Activated naive CD8-positive, alpha-beta T cell treated with anti-CD3 and anti-CD28 coated beads, Interleukin-2, amount 10 ng/mL, durations not matched to agents 7 days and 5 days (primary cell): ENCODE results near the gene SPSB1. TPM values are rescaled to one million over a fixed set of nuclear protein-coding genes. Genes with fewer than 3 reads are reported as not detected.

Experiments used
- ATAC-seq: fragments of 150-1000 bp; cut with Tn5 transposase; one replicate; pipeline ENCODE4 v1.10.0; 2021; ENCODE audit warnings: low read depth, moderate library complexity
- POLR2A ChIA-PET: fragments of 350-600 bp; sonication (Branson Sonifier 250); formaldehyde crosslinking; loops from one replicate; lab custom pipeline; 2021; ENCODE audit warnings: antibody characterized with exemption; lab: Charles Lee
- DNase-seq: peaks from one replicate; pipeline ENCODE4 v3.0.0; 2021
- H3K27ac Mint-ChIP-seq: one replicate; pipeline ENCODE4 v1.8.0; 2022; ENCODE audit warnings: mild to moderate bottlenecking, mixed read lengths
- H3K27me3 Mint-ChIP-seq: one replicate; pipeline ENCODE4 v1.8.0; 2022; ENCODE audit warnings: mild to moderate bottlenecking, moderate library complexity, mixed read lengths
- H3K36me3 Mint-ChIP-seq: one replicate; pipeline ENCODE4 v1.8.0; 2021; ENCODE audit warnings: mild to moderate bottlenecking, mixed read lengths
- H3K4me1 Mint-ChIP-seq: one replicate; pipeline ENCODE4 v1.8.0; 2021; ENCODE audit warnings: mixed read lengths
- H3K4me3 Mint-ChIP-seq: one replicate; pipeline ENCODE4 v1.8.0; 2022; ENCODE audit warnings: mild to moderate bottlenecking, moderate library complexity, mixed read lengths
- H3K9me3 Mint-ChIP-seq: one replicate; pipeline ENCODE4 v1.8.0; 2021; ENCODE audit warnings: mixed read lengths
- total RNA-seq, 2 experiments: library from RNA; stranded (reverse); gene quantifications; one replicate each; pipeline ENCODE4 v1.2.3, GENCODE V29; 2021

The SPSB1 gene
- total RNA-seq = 1 to 10 TPM; 1.6 TPM

GRCh38 chr1:9292361-9293240, at the start of gene SPSB1:
SPSB1 (plus strand) TSS chr1:9292894; CDS start chr1:9355892, 62,998 bp downstream.
- ATAC-seq (peak; percentile 69), DNase-seq (peak; percentile 64)
- peak within 1 kb of the TSS; percentile 44 for H3K4me3 Mint-ChIP-seq
- POLR2A ChIA-PET = interaction anchor here (0.9 kb wide), 1 partner anchor 9 kb away, joined by 3 read pairs; no protein-coding TSS in a partner anchor
- H3K9me3 Mint-ChIP-seq = peaks cover 3% of the 10 kb centered on the region
- H3K27ac Mint-ChIP-seq = no peak within 1 kb of the TSS
- H3K36me3 Mint-ChIP-seq = no peaks in the 10 kb centered on the region
- peaks cover 2% of the 10 kb centered on the region for H3K4me1 Mint-ChIP-seq
- peaks cover 19% of the 10 kb centered on the region for H3K27me3 Mint-ChIP-seq

GRCh38 chr1:9243066-9243739, 49.5 kb upstream of the SPSB1 start:
- POLR2A ChIA-PET = interaction anchor here (1.5 kb wide), 1 partner anchor 9 kb away, joined by 7 read pairs; the partner anchor contains the start of gene H6PD

GRCh38 chr1:9244501-9245229, 48.0 kb upstream of the SPSB1 start:
- Mint-ChIP-seq H3K27me3 (no peaks in the 10 kb centered on the region), H3K27ac (peak overlapping the region; percentile 70), H3K4me3 (peak overlapping the region; percentile 76), H3K4me1 (peaks cover 29% of the 10 kb centered on the region), H3K36me3 (peaks cover 2% of the 10 kb centered on the region), H3K9me3 (no peaks in the 10 kb centered on the region)
- ATAC-seq (peak; percentile 28), DNase-seq (no peak)
- POLR2A ChIA-PET = interaction anchor here (1.7 kb wide), 1 partner anchor 10 kb away, joined by 11 read pairs; the partner anchor contains the start of gene H6PD

More at GRCh38 chr1:9243066-9243739, 49.5 kb upstream of the SPSB1 start:
- DNase-seq (no peak), ATAC-seq (no peak)
- no peak overlapping the region for H3K4me3 Mint-ChIP-seq
- peaks cover 2% of the 10 kb centered on the region for H3K36me3 Mint-ChIP-seq
- H3K9me3 Mint-ChIP-seq = no peaks in the 10 kb centered on the region
- H3K27me3 Mint-ChIP-seq = no peaks in the 10 kb centered on the region
- H3K27ac Mint-ChIP-seq = peak overlapping the region; percentile 49
- H3K4me1 Mint-ChIP-seq = peaks cover 42% of the 10 kb centered on the region

- no peak for ATAC-seq
- POLR2A ChIA-PET = interaction anchor here (1.7 kb wide), 1 partner anchor 11 kb away, joined by 11 read pairs; the partner anchor contains the start of gene H6PD
- H3K4me3 Mint-ChIP-seq = no peak overlapping the region
- no peak for DNase-seq
- H3K27ac Mint-ChIP-seq = no peak overlapping the region
- H3K9me3 Mint-ChIP-seq = no peaks in the 10 kb centered on the region
- no peaks in the 10 kb centered on the region for H3K27me3 Mint-ChIP-seq
- peaks cover 23% of the 10 kb centered on the region for H3K4me1 Mint-ChIP-seq
- H3K36me3 Mint-ChIP-seq = peaks cover 2% of the 10 kb centered on the region
Measured at GRCh38 chr1:9245230-9245619, 47.5 kb upstream of the SPSB1 start.

- Mint-ChIP-seq H3K9me3 (no peaks in the 10 kb centered on the region), H3K36me3 (no peaks in the 10 kb centered on the region), H3K27me3 (no peaks in the 10 kb centered on the region), H3K4me1 (peaks cover 20% of the 10 kb centered on the region), H3K27ac (no peak overlapping the region), H3K4me3 (no peak overlapping the region)
- ATAC-seq (no peak), DNase-seq (no peak)
- POLR2A ChIA-PET = interaction anchor here (1.7 kb wide), 1 partner anchor 11 kb away, joined by 11 read pairs; the partner anchor contains the start of gene H6PD
Measured at GRCh38 chr1:9245661-9246060, 47.0 kb upstream of the SPSB1 start.

GRCh38 chr1:9246215-9246614, 46.5 kb upstream of the SPSB1 start:
- POLR2A ChIA-PET = interaction anchor here (0.7 kb wide), 1 partner anchor 112 kb away, joined by 3 read pairs; no protein-coding TSS in a partner anchor

GRCh38 chr1:9246841-9247785, 45.6 kb upstream of the SPSB1 start:
- H3K4me1 Mint-ChIP-seq = peaks cover 19% of the 10 kb centered on the region

More at GRCh38 chr1:9246215-9246614, 46.5 kb upstream of the SPSB1 start:
- DNase-seq = no peak
- no peak for ATAC-seq
- Mint-ChIP-seq H3K4me1 (peaks cover 19% of the 10 kb centered on the region), H3K36me3 (no peaks in the 10 kb centered on the region), H3K4me3 (no peak overlapping the region), H3K27me3 (no peaks in the 10 kb centered on the region), H3K27ac (no peak overlapping the region), H3K9me3 (no peaks in the 10 kb centered on the region)

GRCh38 chr1:9247894-9248293, 44.8 kb upstream of the SPSB1 start:
- no peak for ATAC-seq
- Mint-ChIP-seq H3K9me3 (no peaks in the 10 kb centered on the region), H3K27ac (no peak overlapping the region), H3K36me3 (no peaks in the 10 kb centered on the region), H3K4me3 (no peak overlapping the region), H3K4me1 (peaks cover 19% of the 10 kb centered on the region), H3K27me3 (no peaks in the 10 kb centered on the region)
- DNase-seq = no peak
- POLR2A ChIA-PET = interaction anchor here (0.6 kb wide), 1 partner anchor 177 kb away, joined by 5 read pairs; no protein-coding TSS in a partner anchor

More at GRCh38 chr1:9246841-9247785, 45.6 kb upstream of the SPSB1 start:
- Mint-ChIP-seq H3K9me3 (no peaks in the 10 kb centered on the region), H3K27me3 (no peaks in the 10 kb centered on the region), H3K4me3 (no peak overlapping the region), H3K27ac (no peak overlapping the region), H3K36me3 (no peaks in the 10 kb centered on the region)
- DNase-seq (no peak), ATAC-seq (no peak)
- POLR2A ChIA-PET = no interaction called here

GRCh38 chr1:9248341-9249262, 44.1 kb upstream of the SPSB1 start:
- Mint-ChIP-seq H3K27ac (peak overlapping the region; percentile 17), H3K4me1 (peaks cover 16% of the 10 kb centered on the region), H3K27me3 (no peaks in the 10 kb centered on the region), H3K9me3 (no peaks in the 10 kb centered on the region), H3K36me3 (no peaks in the 10 kb centered on the region), H3K4me3 (no peak overlapping the region)
- POLR2A ChIA-PET = interaction anchor here (0.6 kb wide), 1 partner anchor 176 kb away, joined by 5 read pairs; no protein-coding TSS in a partner anchor
- no peak for ATAC-seq
- no peak for DNase-seq

GRCh38 chr1:9249263-9249533, 43.5 kb upstream of the SPSB1 start:
- H3K27ac Mint-ChIP-seq = peak overlapping the region; percentile 17
- no peaks in the 10 kb centered on the region for H3K36me3 Mint-ChIP-seq
- ATAC-seq (no peak), DNase-seq (no peak)
- H3K4me1 Mint-ChIP-seq = peaks cover 13% of the 10 kb centered on the region
- H3K4me3 Mint-ChIP-seq = no peak overlapping the region
- POLR2A ChIA-PET = no interaction called here
- no peaks in the 10 kb centered on the region for H3K9me3 Mint-ChIP-seq
- H3K27me3 Mint-ChIP-seq = no peaks in the 10 kb centered on the region
